H9 (cell line): ENCODE data around the gene SPTBN5. TPM values are rescaled to one million over a fixed set of nuclear protein-coding genes. Genes with fewer than 3 reads are reported as not detected.

Experiments used
- DNase-seq: peaks from one replicate; pipeline ENCODE4 v3.0.0-alpha.2; 2017
- H2AFZ ChIP-seq: one replicate; pipeline ENCODE4 v1.6.1; 2013; ENCODE audit warnings: mild to moderate bottlenecking, low read length, control low read depth, moderate library complexity
- H2AK5ac ChIP-seq: 2 replicates; pipeline ENCODE4 v1.6.1; 2013; ENCODE audit warnings: low read length, control low read depth, mixed read lengths; ENCODE audit not compliant: insufficient read length
- H2BK120ac ChIP-seq: one replicate; pipeline ENCODE4 v1.6.1; 2013; ENCODE audit warnings: low read depth, mild to moderate bottlenecking, low read length, control low read depth, inconsistent platforms; ENCODE audit not compliant: poor library complexity, severe bottlenecking
- H2BK12ac ChIP-seq: 2 replicates; pipeline ENCODE4 v1.6.1; 2013; ENCODE audit warnings: low read length, control low read depth, mixed read lengths, low read depth; ENCODE audit not compliant: insufficient read length
- H2BK15ac ChIP-seq: 2 replicates; pipeline ENCODE4 v1.6.1; 2013; ENCODE audit warnings: low read depth, low read length, control low read depth
- H2BK20ac ChIP-seq: one replicate; pipeline ENCODE4 v1.6.1; 2013; ENCODE audit warnings: low read depth, mild to moderate bottlenecking, low read length, control low read depth, inconsistent platforms; ENCODE audit not compliant: poor library complexity, severe bottlenecking
- H2BK5ac ChIP-seq: 2 replicates; pipeline ENCODE4 v1.6.1; 2013; ENCODE audit warnings: low read length, control low read depth, mixed read lengths; ENCODE audit not compliant: insufficient read length
- H3K14ac ChIP-seq: 2 replicates; pipeline ENCODE4 v1.6.1; 2013; ENCODE audit warnings: low read length, control low read depth; ENCODE audit not compliant: insufficient read depth
- H3K18ac ChIP-seq: 2 replicates; pipeline ENCODE4 v1.6.1; 2013; ENCODE audit warnings: low read depth, mild to moderate bottlenecking, mixed read lengths, low read length, control low read depth; ENCODE audit not compliant: insufficient read length
- H3K23ac ChIP-seq: 2 replicates; pipeline ENCODE4 v1.6.1; 2013; ENCODE audit warnings: low read length, control low read depth, mixed read lengths, low read depth; ENCODE audit not compliant: insufficient read length
- H3K23me2 ChIP-seq: 2 replicates; pipeline ENCODE4 v1.6.1; 2013; ENCODE audit warnings: low read depth, mild to moderate bottlenecking, mixed read lengths, low read length, control low read depth; ENCODE audit not compliant: insufficient read length, poor library complexity, severe bottlenecking
- H3K27ac ChIP-seq: 2 replicates; pipeline ENCODE4 v1.5.1; 2013; ENCODE audit warnings: low read length, control low read depth, mixed read lengths, low read depth; ENCODE audit not compliant: insufficient read length
- H3K27me3 ChIP-seq: 2 replicates; pipeline ENCODE4 v1.6.1; 2013; ENCODE audit warnings: low read length, control low read depth, inconsistent platforms; ENCODE audit not compliant: insufficient read depth
- H3K4ac ChIP-seq: 2 replicates; pipeline ENCODE4 v1.6.1; 2013; ENCODE audit warnings: low read depth, mild to moderate bottlenecking, control low read depth, inconsistent platforms, low read length, moderate library complexity
- H3K4me1 ChIP-seq: 2 replicates; pipeline ENCODE4 v1.6.1; 2013; ENCODE audit warnings: low read length, control low read depth, inconsistent platforms; ENCODE audit not compliant: insufficient read depth
- H3K4me2 ChIP-seq: 2 replicates; pipeline ENCODE4 v1.6.1; 2013; ENCODE audit warnings: low read length, control low read depth, mixed read lengths; ENCODE audit not compliant: insufficient read length, insufficient read depth
- H3K56ac ChIP-seq: 2 replicates; pipeline ENCODE4 v1.6.1; 2013; ENCODE audit warnings: low read depth, mild to moderate bottlenecking, mixed read lengths, low read length, control low read depth; ENCODE audit not compliant: insufficient read length
- H3K79me1 ChIP-seq: 2 replicates; pipeline ENCODE4 v1.6.1; 2013; ENCODE audit warnings: low read depth, mild to moderate bottlenecking, moderate library complexity, low read length, control low read depth, inconsistent platforms; ENCODE audit not compliant: insufficient read depth, poor library complexity, severe bottlenecking
- H3K79me2 ChIP-seq: 2 replicates; pipeline ENCODE4 v1.6.1; 2013; ENCODE audit warnings: low read length, control low read depth, inconsistent platforms; ENCODE audit not compliant: insufficient read depth
- H3K9ac ChIP-seq: 2 replicates; pipeline ENCODE4 v1.6.1; 2013; ENCODE audit warnings: low read length, control low read depth, mixed read lengths; ENCODE audit not compliant: insufficient read length; ENCODE audit errors: extremely low read depth
- H3K9me3 ChIP-seq: one replicate; pipeline ENCODE4 v1.6.1; 2013; ENCODE audit warnings: low read depth, low read length, inconsistent platforms; ENCODE audit not compliant: control insufficient read depth
- H3T11ph ChIP-seq: one replicate; pipeline ENCODE4 v1.6.1; 2013; ENCODE audit warnings: mild to moderate bottlenecking, low read length, control low read depth, inconsistent platforms
- H4K20me1 ChIP-seq: one replicate; pipeline ENCODE4 v1.6.1; 2013; ENCODE audit not compliant: control insufficient read depth, insufficient read length, insufficient read depth
- H4K5ac ChIP-seq: 2 replicates; pipeline ENCODE4 v1.6.1; 2013; ENCODE audit warnings: low read depth, mild to moderate bottlenecking, mixed read lengths, low read length, control low read depth; ENCODE audit not compliant: insufficient read length
- H4K8ac ChIP-seq: replicated peaks from 2 replicates; pipeline ENCODE4 v1.6.1; 2013; ENCODE audit warnings: low read length, control low read depth, mixed read lengths, low read depth; ENCODE audit not compliant: insufficient read length
- H4K91ac ChIP-seq: 2 replicates; pipeline ENCODE4 v1.6.1; 2013; ENCODE audit warnings: low read depth, mild to moderate bottlenecking, moderate library complexity, mixed read lengths, low read length, control low read depth; ENCODE audit not compliant: insufficient read length
- H3K27ac Mint-ChIP-seq, 3 experiments: 2 replicates in 2 of 3; 3 replicates in 1 of 3; pipeline ENCODE4 v1.8.0; 2020 to 2021; ENCODE audit warnings: mixed read lengths in 3 of 3, mild to moderate bottlenecking in 1 of 3, moderate library complexity in 1 of 3
- H3K27me3 Mint-ChIP-seq: 2 replicates; pipeline ENCODE4 v1.8.0; 2021; ENCODE audit warnings: low read depth, mild to moderate bottlenecking, moderate library complexity, mixed read lengths
- H3K36me3 Mint-ChIP-seq, 3 experiments: 2 replicates in 2 of 3; 3 replicates in 1 of 3; pipeline ENCODE4 v1.8.0; 2020 to 2021; ENCODE audit warnings: low read depth in 3 of 3, mixed read lengths in 3 of 3; ENCODE audit not compliant: insufficient read depth in 1 of 3
- H3K4me1 Mint-ChIP-seq, 2 experiments: 2 replicates each; pipeline ENCODE4 v1.8.0; 2020; ENCODE audit warnings: mixed read lengths in 2 of 2
- H3K4me3 Mint-ChIP-seq, 2 experiments: 2 replicates in 1 of 2; 3 replicates in 1 of 2; pipeline ENCODE4 v1.8.0; 2020 to 2021; ENCODE audit warnings: mild to moderate bottlenecking in 2 of 2, mixed read lengths in 2 of 2, moderate library complexity in 1 of 2
- H3K9me3 Mint-ChIP-seq, 2 experiments: 2 replicates in 1 of 2; 3 replicates in 1 of 2; pipeline ENCODE4 v1.8.0; 2020; ENCODE audit warnings: mild to moderate bottlenecking in 2 of 2, mixed read lengths in 2 of 2, moderate library complexity in 1 of 2
- WGBS: extraction: QIAGEN DNeasy Blood & Tissue Kit; methylation state at CpG from one replicate; pipeline ENCODE4 v1.1.7; 2013; ENCODE audit warnings: missing lambda C conversion rate, low lambda C conversion rate, mixed read lengths; ENCODE audit not compliant: insufficient read length; ENCODE audit errors: extremely low coverage; 5-methylcytosine and 5-hydroxymethylcytosine counted together
- total RNA-seq: library from RNA; stranded (reverse); gene quantifications from 2 replicates; pipeline ENCODE4 v1.2.1, GENCODE V29; 2021
- TF ChIP-seq, protein P1 (sequence below): fragments of 200-600 bp; sonication (generic); conservative IDR thresholded peaks from 3 replicates; pipeline ENCODE4 v1.8.0; 2021; ENCODE audit warnings: antibody characterized with exemption, mild to moderate bottlenecking

Gene SPTBN5
- total RNA-seq, 1 experiment from 2014 or later: 0.90 TPM

DNA sequence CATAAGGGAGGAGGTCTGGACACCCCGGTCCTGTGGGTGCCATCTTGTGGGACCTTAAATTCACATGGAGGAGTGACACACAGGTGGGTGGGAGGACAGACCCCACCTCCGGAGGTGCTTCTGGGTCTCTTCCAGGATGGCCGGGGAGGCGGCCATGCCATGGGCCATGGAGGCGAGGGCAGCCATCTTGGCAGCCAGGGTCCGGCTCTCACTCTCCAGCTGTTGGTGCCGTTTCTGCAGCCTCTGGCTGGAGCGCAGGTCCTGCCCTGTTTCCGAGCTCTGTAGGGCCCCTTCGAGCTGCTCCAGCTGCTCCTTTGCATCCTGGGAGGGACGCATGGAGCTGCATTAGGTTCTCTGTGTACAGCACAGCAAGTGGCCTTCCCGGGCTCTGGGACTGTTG is 19.1 kb downstream of the SPTBN5 start:
- Histone ChIP-seq H3K4me2 (no peak overlapping the region), H2BK20ac (no peak overlapping the region), H4K20me1 (no peaks in the 10 kb centered on the region), H4K5ac (no peak overlapping the region), H4K8ac (no peak overlapping the region), H4K91ac (no peak overlapping the region), H3K23me2 (no peaks in the 10 kb centered on the region), H3K23ac (no peak overlapping the region), H2AK5ac (no peak overlapping the region), H3K9ac (no peak overlapping the region), H3T11ph (no peak overlapping the region), H3K18ac (no peak overlapping the region), H3K79me2 (no peaks in the 10 kb centered on the region), H3K4me1 (no peaks in the 10 kb centered on the region), H2BK12ac (no peak overlapping the region), H3K56ac (no peak overlapping the region), H2BK5ac (no peak overlapping the region), H3K9me3 (no peaks in the 10 kb centered on the region), H2AFZ (no peak overlapping the region), H3K14ac (no peak overlapping the region), H2BK15ac (no peak overlapping the region), H3K27ac (no peak overlapping the region), H3K27me3 (no peaks in the 10 kb centered on the region), H2BK120ac (no peak overlapping the region), H3K79me1 (no peaks in the 10 kb centered on the region), H3K4ac (no peak overlapping the region)
- Mint-ChIP-seq H3K4me3 (no peak overlapping the region), H3K27ac (no peak overlapping the region), H3K4me1 (no peaks in the 10 kb centered on the region), H3K27me3 (peaks cover 6% of the 10 kb centered on the region), H3K9me3 (no peaks in the 10 kb centered on the region; a peak in 2 of 5 replicates), H3K36me3 (no peaks in the 10 kb centered on the region)
- TF ChIP-seq, protein P1, sequence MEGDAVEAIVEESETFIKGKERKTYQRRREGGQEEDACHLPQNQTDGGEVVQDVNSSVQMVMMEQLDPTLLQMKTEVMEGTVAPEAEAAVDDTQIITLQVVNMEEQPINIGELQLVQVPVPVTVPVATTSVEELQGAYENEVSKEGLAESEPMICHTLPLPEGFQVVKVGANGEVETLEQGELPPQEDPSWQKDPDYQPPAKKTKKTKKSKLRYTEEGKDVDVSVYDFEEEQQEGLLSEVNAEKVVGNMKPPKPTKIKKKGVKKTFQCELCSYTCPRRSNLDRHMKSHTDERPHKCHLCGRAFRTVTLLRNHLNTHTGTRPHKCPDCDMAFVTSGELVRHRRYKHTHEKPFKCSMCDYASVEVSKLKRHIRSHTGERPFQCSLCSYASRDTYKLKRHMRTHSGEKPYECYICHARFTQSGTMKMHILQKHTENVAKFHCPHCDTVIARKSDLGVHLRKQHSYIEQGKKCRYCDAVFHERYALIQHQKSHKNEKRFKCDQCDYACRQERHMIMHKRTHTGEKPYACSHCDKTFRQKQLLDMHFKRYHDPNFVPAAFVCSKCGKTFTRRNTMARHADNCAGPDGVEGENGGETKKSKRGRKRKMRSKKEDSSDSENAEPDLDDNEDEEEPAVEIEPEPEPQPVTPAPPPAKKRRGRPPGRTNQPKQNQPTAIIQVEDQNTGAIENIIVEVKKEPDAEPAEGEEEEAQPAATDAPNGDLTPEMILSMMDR: no peak
- no CpG with 5 or more reads among the region's 12 CpGs for WGBS
- no peak for DNase-seq
